Measurements from ENCODE around the gene CHD1.

Gene CHD1

DNA sequence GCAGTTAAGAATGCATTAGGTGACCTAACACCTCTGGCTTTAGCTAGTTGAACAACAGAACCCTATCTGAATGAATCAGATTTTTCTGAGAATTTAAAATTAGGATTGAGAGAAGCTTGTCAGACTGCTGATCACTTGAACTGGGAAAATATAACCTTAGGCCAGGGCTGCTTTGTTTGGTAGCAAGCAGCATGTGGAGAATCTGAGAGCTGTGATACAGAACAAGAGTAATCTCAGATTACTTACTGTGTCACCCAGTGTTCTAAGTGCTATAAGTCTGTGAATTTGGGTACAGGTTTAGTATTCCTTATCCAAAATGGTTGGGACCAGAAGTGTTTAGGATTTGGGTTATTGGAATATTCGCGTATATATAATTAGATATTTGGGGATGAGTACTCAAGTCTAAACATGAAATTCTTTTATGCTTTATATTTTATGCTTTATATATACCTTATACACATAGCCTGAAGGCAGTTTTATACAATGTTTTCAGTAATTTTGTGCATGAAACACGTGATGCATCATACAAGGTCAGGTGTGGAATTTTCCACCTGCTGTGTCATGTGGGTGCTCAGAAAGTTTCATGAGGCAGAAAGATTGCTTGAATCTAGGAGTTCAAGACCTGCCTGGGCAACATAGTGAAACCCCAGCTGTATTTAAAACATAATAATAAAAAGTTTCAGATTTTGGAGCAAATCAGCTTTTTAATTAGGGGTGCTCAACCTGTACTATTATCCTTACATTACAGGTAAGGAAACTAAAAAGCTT is 8.3 kb upstream of the CHD1 start:
- no peak for DNase-seq (ENCODE audit: low read depth)

DNA sequence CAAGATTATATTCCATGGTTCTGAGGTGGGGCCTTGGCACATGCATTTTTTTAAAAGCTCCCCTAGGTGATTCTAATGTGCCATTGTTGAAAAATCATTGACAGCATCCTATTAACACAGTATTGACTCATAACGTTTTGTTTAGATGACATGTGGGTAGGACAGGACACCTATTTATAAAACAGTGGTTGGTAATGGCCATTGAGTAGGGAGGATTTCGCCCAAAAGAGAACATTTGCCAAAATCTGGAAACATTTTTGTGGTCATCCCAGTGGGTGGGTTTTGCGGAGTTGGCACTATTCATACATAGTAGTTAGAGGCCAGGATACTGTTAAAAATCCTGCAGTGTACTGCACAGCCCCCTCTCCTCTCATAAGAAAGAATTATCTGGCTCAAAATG is 6.4 kb upstream of the CHD1 start:
- no peak for DNase-seq (ENCODE audit: low read depth)

DNA sequence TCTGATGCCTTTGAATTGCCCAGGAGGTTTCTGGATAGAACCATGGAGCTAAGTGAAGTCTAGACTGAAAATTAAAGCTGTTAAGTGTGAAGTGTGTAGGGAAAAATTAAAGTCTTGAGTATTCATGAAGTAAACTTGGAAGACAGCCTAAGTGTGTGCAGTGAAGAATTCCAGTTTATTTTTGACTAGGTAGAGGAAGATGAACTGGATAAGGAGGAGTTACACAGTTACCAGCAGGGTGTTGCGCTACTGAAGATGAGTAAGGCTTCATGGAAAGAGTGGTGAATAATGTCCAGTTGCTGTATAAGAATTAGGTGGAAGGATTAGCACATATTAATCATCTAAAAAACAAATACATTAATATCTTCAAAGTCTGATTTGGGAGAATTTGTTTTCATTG is 5.7 kb upstream of the CHD1 start:
- DNase-seq (ENCODE audit: low read depth), result no peak

DNA sequence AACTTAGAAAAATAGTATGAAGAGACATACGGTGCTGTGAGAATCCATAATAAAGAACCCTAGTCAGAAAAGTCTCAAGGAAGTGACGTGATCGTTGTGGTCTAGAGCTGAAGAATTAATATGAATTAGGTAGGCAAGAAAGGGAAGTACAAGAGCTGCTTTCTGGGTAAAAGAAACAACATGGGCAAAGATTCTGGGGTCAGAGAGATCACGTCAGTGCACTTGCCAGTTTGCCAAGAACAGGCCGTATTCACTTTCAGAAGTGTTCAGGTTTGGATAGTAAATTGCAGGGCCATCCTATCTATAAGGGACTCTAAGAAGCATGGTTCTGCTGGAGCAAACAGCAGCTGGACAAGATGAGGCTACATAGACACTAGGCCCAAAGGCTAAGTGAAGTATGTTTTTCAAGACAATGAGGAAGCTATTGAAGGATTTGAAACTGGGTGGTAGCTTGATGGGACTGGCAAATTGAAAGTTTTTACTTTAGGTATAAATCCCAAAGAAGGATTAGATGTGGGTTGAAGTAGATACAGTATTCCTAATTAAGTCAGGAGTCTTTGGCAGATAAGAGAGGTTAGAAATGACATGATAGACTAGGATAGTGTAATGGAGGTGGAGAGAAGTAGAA is 4.8 kb upstream of the CHD1 start:
- DNase-seq (ENCODE audit: low read depth), result no peak

DNA sequence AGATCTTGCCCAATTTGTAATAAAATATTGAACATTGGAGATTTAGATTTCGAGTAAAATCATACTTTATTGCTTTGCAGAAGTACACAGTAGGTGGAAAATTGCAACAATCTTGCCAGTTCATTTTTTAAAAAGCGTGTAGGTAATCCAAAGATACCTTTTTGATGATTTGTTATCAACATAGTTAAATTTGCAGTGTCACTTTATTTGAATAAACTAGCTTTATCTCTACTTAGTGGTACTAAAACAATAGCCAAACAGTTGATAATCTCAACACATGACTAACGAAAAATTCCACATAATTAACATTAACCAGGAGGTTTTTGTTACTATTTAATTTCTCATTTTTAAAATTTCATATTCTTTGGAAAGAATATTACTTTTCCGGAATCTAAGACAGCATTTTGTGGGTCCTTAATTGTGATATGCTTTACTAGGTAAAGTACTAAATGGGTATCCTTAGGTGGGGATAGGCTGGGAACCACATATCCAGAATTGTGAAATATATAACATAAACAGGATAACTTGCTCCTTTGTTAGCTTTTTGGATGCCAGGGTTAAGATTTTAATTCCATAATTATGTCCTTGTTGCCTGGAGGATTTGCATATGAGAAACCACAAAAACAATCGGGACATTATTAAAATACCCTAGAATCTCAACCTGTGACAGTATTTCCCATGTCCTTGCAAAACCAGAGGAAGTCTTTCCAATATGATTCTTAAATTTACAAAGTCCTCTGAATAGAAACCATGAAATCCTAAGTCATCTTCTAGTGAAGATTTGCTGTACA is 2.4 kb upstream of the CHD1 start:
- DNase-seq (ENCODE audit: low read depth), result no peak

DNA sequence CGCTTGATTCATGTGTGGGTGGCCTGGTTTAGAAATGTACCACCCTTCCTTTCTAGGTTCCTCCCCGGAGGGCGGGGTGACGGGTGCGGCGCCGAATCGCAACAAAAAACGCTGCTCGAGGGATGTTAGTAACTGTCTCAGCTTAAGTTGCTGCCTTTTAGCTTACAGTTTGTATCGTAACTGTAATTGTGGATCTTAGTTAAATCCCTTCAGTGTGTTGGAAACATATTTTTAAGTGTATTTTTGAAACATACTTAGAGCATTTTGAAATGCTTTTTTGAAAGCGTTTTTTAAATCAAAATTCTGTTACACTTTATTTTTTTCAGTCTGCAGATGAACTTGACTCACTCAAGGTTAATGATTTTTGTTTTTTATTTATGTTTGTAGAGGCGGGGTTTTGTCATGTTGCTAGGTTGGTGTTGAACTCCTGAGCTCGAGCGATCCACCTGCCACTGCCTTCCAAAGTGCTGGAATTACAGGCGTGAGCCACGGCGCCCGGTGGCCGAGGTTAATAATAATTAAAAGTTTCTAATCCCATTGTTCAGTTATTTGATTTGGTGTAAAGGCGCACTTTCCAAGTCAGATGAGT is 997 bp upstream of the CHD1 start:
- DNase-seq (ENCODE audit: low read depth), result no peak

DNA sequence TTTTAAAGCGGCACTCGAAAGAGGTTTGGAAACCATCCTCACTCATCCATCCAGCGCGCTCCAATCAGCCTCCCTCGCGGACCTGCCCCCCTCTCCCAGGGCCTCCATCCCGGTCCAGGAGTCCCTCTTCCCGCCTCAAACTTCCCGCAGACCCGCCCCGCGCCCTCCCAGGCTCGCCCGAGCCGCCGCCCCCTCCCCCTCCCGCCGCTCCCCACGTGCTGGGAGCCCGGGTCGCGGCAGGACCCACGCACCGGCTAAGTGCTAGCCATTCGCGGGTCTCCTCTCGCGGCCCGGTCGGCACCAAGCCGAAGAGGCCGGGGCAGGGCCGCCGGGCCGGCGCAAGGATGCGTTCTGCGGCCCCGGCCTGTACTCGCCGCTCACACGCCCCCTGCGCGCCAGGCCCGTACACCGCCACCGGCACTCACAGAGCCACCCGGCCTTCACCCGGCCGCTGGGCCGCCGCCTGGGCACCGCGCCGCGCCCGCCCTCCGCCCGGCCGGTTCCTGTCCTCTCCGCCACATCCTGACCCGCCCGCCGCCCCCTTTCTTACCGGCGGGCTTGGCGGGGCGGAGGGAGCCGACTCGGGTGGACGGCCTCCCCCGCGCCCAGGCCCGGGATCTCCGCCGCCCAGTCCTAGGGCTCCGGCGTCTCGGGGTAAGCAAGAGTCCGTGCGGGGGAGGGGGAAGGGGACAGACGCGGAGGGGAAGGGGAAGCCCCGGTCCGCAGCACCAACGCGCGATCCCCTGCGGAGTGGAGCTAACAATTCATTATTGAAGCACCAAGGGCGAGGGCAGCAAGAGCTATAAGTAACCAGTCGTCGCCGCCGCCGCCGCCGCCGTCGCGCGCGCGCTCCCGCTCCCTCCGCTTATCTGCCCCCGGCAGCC is 576 bp downstream of the CHD1 start:
- DNase-seq (ENCODE audit: low read depth), result peak; percentile 32

DNA sequence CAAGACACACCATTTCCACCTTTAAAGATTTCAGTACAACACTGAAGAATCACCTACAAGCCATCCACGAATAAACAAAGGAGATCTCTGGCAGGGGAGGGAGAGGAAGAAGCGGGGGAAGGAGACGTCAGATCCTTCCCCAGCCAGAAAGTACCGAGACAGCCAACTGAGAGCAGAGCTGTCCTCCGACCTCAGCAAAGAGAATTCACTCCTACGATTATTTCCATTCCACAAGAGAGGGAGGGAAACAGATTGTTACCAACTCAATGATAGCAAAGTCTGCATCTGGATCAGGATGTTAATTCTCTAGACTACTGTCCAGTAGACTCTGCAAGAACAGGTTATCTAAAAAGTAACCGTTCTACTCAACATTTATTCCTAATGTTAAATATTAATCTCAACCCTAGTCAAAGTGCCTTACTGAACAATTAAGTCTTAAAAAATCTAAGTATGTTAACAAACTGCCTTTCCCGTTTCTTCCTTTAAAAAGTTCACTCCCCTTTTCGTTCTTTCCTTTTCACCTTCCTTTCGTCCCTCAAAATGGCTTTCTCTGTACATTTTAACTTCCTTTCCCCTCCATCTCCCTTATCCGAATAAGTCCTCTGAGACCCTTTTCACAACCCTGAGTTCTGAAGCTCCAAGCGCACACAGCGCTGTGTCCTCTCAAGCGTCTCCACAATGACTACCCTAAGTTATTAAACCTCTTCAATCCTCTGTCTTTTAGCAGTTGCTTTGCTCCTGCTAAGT is 1.4 kb downstream of the CHD1 start:
- DNase-seq (ENCODE audit: low read depth), result peak; percentile 26

DNA sequence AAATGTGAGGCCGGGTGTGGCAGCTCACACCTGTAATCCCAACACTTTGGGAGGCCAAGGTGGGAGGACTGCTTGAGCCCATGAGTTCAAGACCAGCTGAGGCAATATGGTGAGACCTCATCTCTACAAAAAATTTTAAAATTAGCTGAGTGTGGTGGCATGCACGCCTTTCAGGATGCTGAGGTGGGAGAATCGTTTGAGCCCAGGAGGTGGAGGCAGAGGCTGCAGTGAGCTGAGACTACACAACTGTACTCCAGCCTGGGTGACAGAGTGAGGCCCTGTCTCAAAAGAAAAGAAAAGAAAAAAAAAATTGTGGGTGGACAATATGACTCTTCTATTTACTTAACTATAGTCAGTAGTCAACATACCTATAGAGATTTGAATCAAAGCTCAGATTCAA is 4.8 kb downstream of the CHD1 start:
- no peak for DNase-seq (ENCODE audit: low read depth)

DNA sequence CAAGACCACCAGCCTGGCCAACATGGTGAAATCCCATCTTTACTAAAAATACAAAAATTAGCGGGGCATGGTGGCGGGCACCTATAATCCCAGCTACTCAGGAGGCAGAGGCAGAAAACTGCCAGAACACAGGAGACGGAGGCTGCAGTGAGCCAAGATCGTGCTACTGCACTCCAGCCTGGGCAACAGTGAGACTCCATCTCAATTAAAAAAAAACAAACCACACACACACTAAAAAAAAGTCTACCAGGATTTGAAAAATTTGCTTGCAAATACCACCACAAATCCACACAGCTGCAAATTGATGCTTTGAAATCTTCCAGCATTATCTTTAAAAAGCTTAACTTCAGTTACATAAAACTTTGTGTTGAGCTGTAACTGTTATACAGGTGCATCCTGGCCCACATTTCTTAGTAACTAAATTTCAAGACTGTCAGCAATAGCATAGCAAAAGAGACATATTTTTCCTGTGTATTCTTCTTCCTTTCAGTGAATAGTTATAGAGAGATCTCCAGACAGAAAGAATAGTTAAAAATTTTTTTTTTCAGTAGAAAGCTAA is 6.8 kb downstream of the CHD1 start:
- no peak for DNase-seq (ENCODE audit: low read depth)

DNA sequence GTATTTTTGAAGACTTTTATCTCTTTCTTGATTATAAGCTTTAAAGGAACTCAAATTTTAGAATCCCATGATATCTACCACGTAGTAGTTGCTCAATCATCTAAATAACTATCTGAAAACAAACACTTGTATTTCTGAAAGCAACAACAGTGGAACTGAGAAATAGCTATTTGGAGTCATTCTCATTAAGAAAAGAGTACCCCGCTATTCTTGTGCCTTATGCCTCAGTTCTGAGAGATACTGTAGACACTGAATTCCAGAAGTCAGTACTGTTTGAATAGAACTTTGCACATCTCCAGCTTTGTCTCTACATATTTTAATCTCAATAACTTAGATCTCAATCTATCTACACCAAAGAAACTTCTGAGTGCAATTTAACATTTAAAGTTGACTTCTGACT is 11.4 kb downstream of the CHD1 start:
- DNase-seq (ENCODE audit: low read depth), result no peak

DNA sequence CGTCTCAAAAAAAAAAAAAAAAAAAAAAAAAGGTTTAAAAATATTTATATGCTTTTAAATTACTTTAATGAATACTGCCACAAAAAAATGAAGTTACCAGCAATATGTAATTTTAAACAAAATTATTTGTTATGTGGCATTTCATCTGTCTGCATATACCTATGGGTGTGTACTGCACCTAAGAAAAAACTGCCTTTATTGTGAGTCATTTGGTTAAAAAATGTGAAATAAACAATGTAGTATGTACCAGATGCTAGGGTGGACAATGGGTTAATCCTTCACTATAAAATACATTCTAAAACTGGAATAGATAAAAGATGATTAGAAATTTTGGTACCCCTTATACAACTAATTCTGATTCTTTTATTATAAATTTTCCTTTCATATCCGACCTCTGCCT is 12.3 kb downstream of the CHD1 start:
- no peak for DNase-seq (ENCODE audit: low read depth)

DNA sequence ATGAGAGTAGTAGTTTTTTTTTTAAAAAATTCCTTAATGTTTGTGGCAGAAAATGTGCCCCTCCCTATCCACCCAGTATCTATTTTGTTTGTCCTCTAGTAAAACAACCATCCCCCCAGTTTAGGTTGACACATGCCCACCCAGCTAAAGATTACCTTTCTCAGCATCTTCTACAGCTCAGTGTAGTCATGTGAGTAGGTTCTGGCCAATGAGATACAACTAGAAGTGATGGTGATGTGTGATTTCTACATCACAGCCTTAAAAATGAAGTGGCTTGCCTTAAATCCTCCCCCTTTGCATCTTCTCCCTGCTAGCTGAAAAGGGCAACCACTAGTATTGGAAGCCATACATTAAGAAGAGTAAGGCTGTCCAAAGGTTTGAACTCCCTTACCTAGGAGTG is 14.9 kb downstream of the CHD1 start:
- DNase-seq (ENCODE audit: low read depth), result no peak

DNA sequence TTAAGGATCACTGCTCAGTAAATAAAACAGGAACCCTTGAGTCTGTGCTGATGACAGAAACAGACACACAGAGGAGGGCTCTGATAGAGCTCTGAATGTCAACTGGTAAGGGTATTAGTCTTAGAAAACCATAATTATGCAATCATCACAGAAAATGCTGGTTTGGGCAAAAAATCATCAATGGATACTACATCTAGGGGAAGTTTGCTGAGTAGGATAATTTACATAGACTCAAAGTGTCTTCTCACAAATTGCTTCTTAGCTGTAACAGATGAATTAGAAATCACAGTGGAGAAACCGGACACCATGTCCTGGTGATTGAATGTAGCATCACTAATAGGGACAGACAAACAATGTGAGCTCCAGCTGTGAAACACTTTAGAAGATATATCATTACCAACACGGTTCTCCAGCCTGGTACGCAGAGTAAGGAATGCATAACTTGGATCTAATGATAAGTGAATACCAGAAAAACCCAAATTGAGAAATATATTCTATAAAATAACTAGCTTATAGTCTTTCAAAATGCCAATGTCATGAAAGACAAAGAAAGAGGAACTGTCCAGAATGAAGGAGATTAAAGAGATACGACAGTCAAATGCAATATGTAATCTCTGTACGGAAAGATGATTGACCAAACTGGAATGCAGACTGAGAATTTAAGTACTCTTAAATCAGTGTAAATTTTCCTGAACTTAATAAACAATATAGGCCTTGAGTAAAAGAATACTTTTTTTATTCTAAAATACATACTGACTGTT is 17.3 kb downstream of the CHD1 start:
- no peak for DNase-seq (ENCODE audit: low read depth)

DNA sequence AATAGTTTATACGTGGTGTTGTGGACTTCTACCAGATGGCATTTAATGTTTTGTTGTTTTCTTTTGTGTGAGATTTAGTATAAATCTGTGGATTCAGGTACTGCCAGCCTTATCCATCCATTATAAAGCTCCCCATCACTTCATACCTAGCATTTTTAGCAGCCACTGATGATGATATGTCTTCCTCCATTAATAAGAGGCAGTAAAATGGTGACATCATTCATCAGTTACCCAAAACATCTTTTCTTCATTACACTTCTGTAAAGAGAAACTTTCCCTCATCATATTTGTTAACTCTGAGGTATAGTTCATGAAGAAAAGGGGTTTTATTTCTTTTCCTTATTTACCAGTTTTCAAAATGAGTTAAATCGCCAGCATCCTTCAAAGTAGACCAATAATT is 19.4 kb downstream of the CHD1 start:
- no peak for DNase-seq (ENCODE audit: low read depth)

DNA sequence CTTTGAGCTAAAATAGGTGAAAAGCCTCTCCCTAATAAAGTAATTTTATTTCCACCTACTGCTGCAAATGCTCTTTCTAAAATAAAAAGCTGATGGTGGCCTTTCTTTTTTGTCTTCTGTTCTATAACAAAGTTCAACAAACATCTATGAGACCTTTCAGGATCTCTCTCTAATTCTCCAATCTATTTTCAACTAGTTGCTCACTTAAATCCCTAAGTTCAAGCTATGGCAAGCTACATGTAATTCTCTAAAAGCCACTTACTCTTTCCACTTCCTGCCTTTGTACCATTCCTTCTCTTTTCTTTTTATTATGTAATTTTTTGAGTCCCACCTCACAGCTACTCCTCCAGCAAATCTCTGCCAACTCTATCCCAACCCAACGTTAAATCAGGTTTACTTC is 20.9 kb downstream of the CHD1 start:
- no peak for DNase-seq (ENCODE audit: low read depth)

DNA sequence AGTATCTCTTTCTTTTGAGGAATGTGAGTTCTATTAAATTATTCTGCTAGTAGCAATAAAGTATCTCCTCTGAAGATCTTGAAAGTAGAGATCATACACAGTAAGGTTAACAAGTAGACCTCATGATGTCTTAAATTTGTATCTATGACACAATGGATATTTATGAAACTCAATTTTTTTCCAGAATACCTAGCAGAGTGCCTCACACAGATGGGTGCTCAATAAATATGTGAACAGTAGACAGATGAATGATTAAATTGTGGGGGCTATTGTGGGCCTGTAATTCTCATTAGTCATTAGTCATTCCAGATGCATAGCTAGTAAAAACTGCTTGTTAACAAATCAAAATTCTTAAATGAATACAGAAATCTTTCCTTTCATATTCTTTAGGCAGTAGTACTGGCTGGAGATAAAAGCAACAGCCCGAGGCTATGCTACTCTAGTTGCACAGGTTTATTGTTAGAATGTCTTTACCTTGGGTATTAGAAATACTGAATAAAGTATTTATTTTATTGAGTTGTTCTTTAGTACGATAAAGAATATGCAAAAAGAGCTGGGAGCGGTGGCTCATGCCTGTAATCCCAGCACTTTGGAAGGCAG is 22.0 kb downstream of the CHD1 start:
- DNase-seq (ENCODE audit: low read depth), result no peak

DNA sequence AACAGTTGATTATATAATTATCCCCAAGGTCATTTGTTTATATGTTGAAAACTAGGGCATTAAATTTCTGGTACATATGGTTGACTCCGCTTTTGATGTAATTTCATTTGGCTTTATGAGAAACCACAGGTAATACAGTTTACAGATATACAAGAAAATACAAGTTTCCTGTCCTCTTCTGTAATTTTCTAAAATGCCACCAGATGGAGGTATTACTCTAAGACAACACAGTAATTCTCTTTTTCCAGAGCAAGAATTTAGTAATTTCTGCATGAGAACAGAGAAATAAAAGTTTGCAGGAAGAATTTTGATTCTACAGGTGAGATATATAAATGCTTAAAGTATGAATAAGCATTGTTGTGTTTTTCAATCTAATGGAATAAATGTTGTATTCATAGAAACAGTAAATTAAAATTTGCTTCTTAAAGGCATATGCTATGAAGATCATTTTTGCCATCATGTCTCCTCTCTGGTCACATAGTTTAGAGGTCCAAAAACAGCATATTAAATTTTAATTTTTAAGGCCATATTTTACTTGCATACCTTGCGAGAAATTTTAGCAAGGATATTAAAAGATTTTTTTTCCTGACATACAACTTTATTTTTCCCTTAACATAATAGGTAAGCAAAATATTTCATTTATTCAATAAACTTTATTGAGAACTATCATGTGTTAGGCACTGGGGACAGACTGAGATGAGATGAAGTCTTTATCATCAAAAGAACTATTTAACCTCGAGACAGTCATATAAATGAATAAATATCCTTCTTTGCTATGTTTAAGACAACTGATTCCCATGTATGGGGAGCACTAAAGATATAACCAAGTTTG is 22.7 kb downstream of the CHD1 start:
- DNase-seq (ENCODE audit: low read depth), result no peak

DNA sequence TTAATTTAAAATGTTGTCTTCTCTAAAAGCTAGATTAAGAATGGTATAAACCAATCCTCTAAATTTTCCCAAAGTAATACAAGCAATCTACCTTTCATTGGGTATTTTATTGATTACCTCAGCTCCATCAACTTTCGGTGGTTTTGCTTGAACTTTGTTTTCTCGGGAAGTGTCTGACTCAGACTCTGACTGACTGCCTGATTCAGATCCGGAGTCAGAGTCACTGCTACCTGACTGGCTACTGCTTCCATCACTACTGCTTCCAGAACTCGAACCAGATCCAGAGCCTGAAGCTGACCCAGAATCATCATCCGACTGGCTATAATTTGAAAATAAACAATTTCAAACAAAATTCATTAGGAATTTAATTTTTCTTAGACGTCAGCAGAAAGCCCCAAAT is 24.0 kb downstream of the CHD1 start:
- DNase-seq (ENCODE audit: low read depth), result no peak

Measured in GM04504 (cell line).